H9 (cell line): ENCODE measurements around the gene CASQ2. TPM values are rescaled to one million over a fixed set of nuclear protein-coding genes. Genes with fewer than 3 reads are reported as not detected.

Experiments
- DNase-seq: peaks from one replicate; pipeline ENCODE4 v3.0.0-alpha.2; 2017
- H2AFZ ChIP-seq: one replicate; pipeline ENCODE4 v1.6.1; 2013; ENCODE audit warnings: mild to moderate bottlenecking, low read length, control low read depth, moderate library complexity
- H2AK5ac ChIP-seq: 2 replicates; pipeline ENCODE4 v1.6.1; 2013; ENCODE audit warnings: low read length, control low read depth, mixed read lengths; ENCODE audit not compliant: insufficient read length
- H2BK120ac ChIP-seq: one replicate; pipeline ENCODE4 v1.6.1; 2013; ENCODE audit warnings: low read depth, mild to moderate bottlenecking, low read length, control low read depth, inconsistent platforms; ENCODE audit not compliant: poor library complexity, severe bottlenecking
- H2BK12ac ChIP-seq: 2 replicates; pipeline ENCODE4 v1.6.1; 2013; ENCODE audit warnings: low read length, control low read depth, mixed read lengths, low read depth; ENCODE audit not compliant: insufficient read length
- H2BK15ac ChIP-seq: 2 replicates; pipeline ENCODE4 v1.6.1; 2013; ENCODE audit warnings: low read depth, low read length, control low read depth
- H2BK20ac ChIP-seq: one replicate; pipeline ENCODE4 v1.6.1; 2013; ENCODE audit warnings: low read depth, mild to moderate bottlenecking, low read length, control low read depth, inconsistent platforms; ENCODE audit not compliant: poor library complexity, severe bottlenecking
- H2BK5ac ChIP-seq: 2 replicates; pipeline ENCODE4 v1.6.1; 2013; ENCODE audit warnings: low read length, control low read depth, mixed read lengths; ENCODE audit not compliant: insufficient read length
- H3K14ac ChIP-seq: 2 replicates; pipeline ENCODE4 v1.6.1; 2013; ENCODE audit warnings: low read length, control low read depth; ENCODE audit not compliant: insufficient read depth
- H3K18ac ChIP-seq: 2 replicates; pipeline ENCODE4 v1.6.1; 2013; ENCODE audit warnings: low read depth, mild to moderate bottlenecking, mixed read lengths, low read length, control low read depth; ENCODE audit not compliant: insufficient read length
- H3K23ac ChIP-seq: 2 replicates; pipeline ENCODE4 v1.6.1; 2013; ENCODE audit warnings: low read length, control low read depth, mixed read lengths, low read depth; ENCODE audit not compliant: insufficient read length
- H3K23me2 ChIP-seq: 2 replicates; pipeline ENCODE4 v1.6.1; 2013; ENCODE audit warnings: low read depth, mild to moderate bottlenecking, mixed read lengths, low read length, control low read depth; ENCODE audit not compliant: insufficient read length, poor library complexity, severe bottlenecking
- H3K27ac ChIP-seq: 2 replicates; pipeline ENCODE4 v1.5.1; 2013; ENCODE audit warnings: low read length, control low read depth, mixed read lengths, low read depth; ENCODE audit not compliant: insufficient read length
- H3K27me3 ChIP-seq: 2 replicates; pipeline ENCODE4 v1.6.1; 2013; ENCODE audit warnings: low read length, control low read depth, inconsistent platforms; ENCODE audit not compliant: insufficient read depth
- H3K4ac ChIP-seq: 2 replicates; pipeline ENCODE4 v1.6.1; 2013; ENCODE audit warnings: low read depth, mild to moderate bottlenecking, control low read depth, inconsistent platforms, low read length, moderate library complexity
- H3K4me1 ChIP-seq: 2 replicates; pipeline ENCODE4 v1.6.1; 2013; ENCODE audit warnings: low read length, control low read depth, inconsistent platforms; ENCODE audit not compliant: insufficient read depth
- H3K4me2 ChIP-seq: 2 replicates; pipeline ENCODE4 v1.6.1; 2013; ENCODE audit warnings: low read length, control low read depth, mixed read lengths; ENCODE audit not compliant: insufficient read length, insufficient read depth
- H3K56ac ChIP-seq: 2 replicates; pipeline ENCODE4 v1.6.1; 2013; ENCODE audit warnings: low read depth, mild to moderate bottlenecking, mixed read lengths, low read length, control low read depth; ENCODE audit not compliant: insufficient read length
- H3K79me1 ChIP-seq: 2 replicates; pipeline ENCODE4 v1.6.1; 2013; ENCODE audit warnings: low read depth, mild to moderate bottlenecking, moderate library complexity, low read length, control low read depth, inconsistent platforms; ENCODE audit not compliant: insufficient read depth, poor library complexity, severe bottlenecking
- H3K79me2 ChIP-seq: 2 replicates; pipeline ENCODE4 v1.6.1; 2013; ENCODE audit warnings: low read length, control low read depth, inconsistent platforms; ENCODE audit not compliant: insufficient read depth
- H3K9ac ChIP-seq: 2 replicates; pipeline ENCODE4 v1.6.1; 2013; ENCODE audit warnings: low read length, control low read depth, mixed read lengths; ENCODE audit not compliant: insufficient read length; ENCODE audit errors: extremely low read depth
- H3K9me3 ChIP-seq: one replicate; pipeline ENCODE4 v1.6.1; 2013; ENCODE audit warnings: low read depth, low read length, inconsistent platforms; ENCODE audit not compliant: control insufficient read depth
- H3T11ph ChIP-seq: one replicate; pipeline ENCODE4 v1.6.1; 2013; ENCODE audit warnings: mild to moderate bottlenecking, low read length, control low read depth, inconsistent platforms
- H4K20me1 ChIP-seq: one replicate; pipeline ENCODE4 v1.6.1; 2013; ENCODE audit not compliant: control insufficient read depth, insufficient read length, insufficient read depth
- H4K5ac ChIP-seq: 2 replicates; pipeline ENCODE4 v1.6.1; 2013; ENCODE audit warnings: low read depth, mild to moderate bottlenecking, mixed read lengths, low read length, control low read depth; ENCODE audit not compliant: insufficient read length
- H4K8ac ChIP-seq: replicated peaks from 2 replicates; pipeline ENCODE4 v1.6.1; 2013; ENCODE audit warnings: low read length, control low read depth, mixed read lengths, low read depth; ENCODE audit not compliant: insufficient read length
- H4K91ac ChIP-seq: 2 replicates; pipeline ENCODE4 v1.6.1; 2013; ENCODE audit warnings: low read depth, mild to moderate bottlenecking, moderate library complexity, mixed read lengths, low read length, control low read depth; ENCODE audit not compliant: insufficient read length
- H3K27ac Mint-ChIP-seq, 3 experiments: 2 replicates in 2 of 3; 3 replicates in 1 of 3; pipeline ENCODE4 v1.8.0; 2020 to 2021; ENCODE audit warnings: mixed read lengths in 3 of 3, mild to moderate bottlenecking in 1 of 3, moderate library complexity in 1 of 3
- H3K27me3 Mint-ChIP-seq: 2 replicates; pipeline ENCODE4 v1.8.0; 2021; ENCODE audit warnings: low read depth, mild to moderate bottlenecking, moderate library complexity, mixed read lengths
- H3K36me3 Mint-ChIP-seq, 3 experiments: 2 replicates in 2 of 3; 3 replicates in 1 of 3; pipeline ENCODE4 v1.8.0; 2020 to 2021; ENCODE audit warnings: low read depth in 3 of 3, mixed read lengths in 3 of 3; ENCODE audit not compliant: insufficient read depth in 1 of 3
- H3K4me1 Mint-ChIP-seq, 2 experiments: 2 replicates each; pipeline ENCODE4 v1.8.0; 2020; ENCODE audit warnings: mixed read lengths in 2 of 2
- H3K4me3 Mint-ChIP-seq, 2 experiments: 2 replicates in 1 of 2; 3 replicates in 1 of 2; pipeline ENCODE4 v1.8.0; 2020 to 2021; ENCODE audit warnings: mild to moderate bottlenecking in 2 of 2, mixed read lengths in 2 of 2, moderate library complexity in 1 of 2
- H3K9me3 Mint-ChIP-seq, 2 experiments: 2 replicates in 1 of 2; 3 replicates in 1 of 2; pipeline ENCODE4 v1.8.0; 2020; ENCODE audit warnings: mild to moderate bottlenecking in 2 of 2, mixed read lengths in 2 of 2, moderate library complexity in 1 of 2
- CTCF ChIP-seq: fragments of 200-600 bp; sonication (generic); conservative IDR thresholded peaks from 3 replicates; pipeline ENCODE4 v1.8.0; 2021; ENCODE audit warnings: antibody characterized with exemption, mild to moderate bottlenecking
- WGBS: extraction: QIAGEN DNeasy Blood & Tissue Kit; methylation state at CpG from one replicate; pipeline ENCODE4 v1.1.7; 2013; ENCODE audit warnings: missing lambda C conversion rate, low lambda C conversion rate, mixed read lengths; ENCODE audit not compliant: insufficient read length; ENCODE audit errors: extremely low coverage; 5-methylcytosine and 5-hydroxymethylcytosine counted together
- total RNA-seq: library from RNA; stranded (reverse); gene quantifications from 2 replicates; pipeline ENCODE4 v1.2.1, GENCODE V29; 2021

Gene CASQ2
- total RNA-seq, 1 experiment from 2014 or later = not detected

GRCh38 chr1:115666702-115667101 is 101.8 kb downstream of the CASQ2 start:
- H3K23ac ChIP-seq = no peak overlapping the region
- H4K5ac ChIP-seq = no peak overlapping the region
- no peak overlapping the region for H2BK15ac ChIP-seq
- peaks cover 0 to 8% of the 10 kb centered on the region in 2 experiments; a peak in 2 of 4 replicates for H3K4me1 Mint-ChIP-seq
- H3K27me3 ChIP-seq = no peaks in the 10 kb centered on the region
- H3K9ac ChIP-seq = no peak overlapping the region
- H3T11ph ChIP-seq = no peak overlapping the region
- H3K23me2 ChIP-seq = no peaks in the 10 kb centered on the region
- H2AFZ ChIP-seq = no peak overlapping the region
- no peak for TF ChIP-seq CTCF
- no peak overlapping the region for H2BK12ac ChIP-seq
- no peaks in the 10 kb centered on the region for H3K9me3 Mint-ChIP-seq
- H3K27ac ChIP-seq = no peak overlapping the region
- peaks cover 26 to 58% (median 36%) of the 10 kb centered on the region in 3 experiments for H3K36me3 Mint-ChIP-seq
- peak overlapping the region in 1 of 3 experiments; percentile 92; a peak in 2 of 7 replicates for H3K27ac Mint-ChIP-seq
- no peak overlapping the region for H3K4ac ChIP-seq
- H3K4me1 ChIP-seq = no peaks in the 10 kb centered on the region
- H4K8ac ChIP-seq = no peak overlapping the region
- H3K79me1 ChIP-seq = no peaks in the 10 kb centered on the region
- DNase-seq = no peak
- no peaks in the 10 kb centered on the region for H3K79me2 ChIP-seq
- no peak overlapping the region for H4K91ac ChIP-seq
- H2BK5ac ChIP-seq = no peak overlapping the region
- no peak overlapping the region for H3K4me2 ChIP-seq
- H2AK5ac ChIP-seq = no peak overlapping the region
- H3K18ac ChIP-seq = no peak overlapping the region
- H3K56ac ChIP-seq = no peak overlapping the region
- no peaks in the 10 kb centered on the region for H3K27me3 Mint-ChIP-seq
- no peak overlapping the region for H2BK20ac ChIP-seq
- peaks cover 3% of the 10 kb centered on the region for H4K20me1 ChIP-seq
- no peak overlapping the region; the same call in 1 of the 2 replicates for H3K14ac ChIP-seq
- no peak overlapping the region for H3K4me3 Mint-ChIP-seq
- WGBS = no CpG with 5 or more reads among the region's 4 CpGs
- H2BK120ac ChIP-seq = no peak overlapping the region
- no peaks in the 10 kb centered on the region for H3K9me3 ChIP-seq
